DND-41 (cell line): ENCODE data around the gene NR5A1.

Source experiments
- EZH2 ChIP-seq: IDR thresholded peaks from 3 replicates; pipeline ENCODE4 v1.6.1; 2012; ENCODE audit warnings: borderline replicate concordance, low read depth, mild to moderate bottlenecking, moderate library complexity, low read length, inconsistent platforms; ENCODE audit not compliant: severe bottlenecking
- TF ChIP-seq, protein P1 (sequence below): IDR thresholded peaks from 2 replicates; pipeline ENCODE4 v1.5.1; 2012; ENCODE audit warnings: borderline replicate concordance, low read length, moderate library complexity, mild to moderate bottlenecking; ENCODE audit not compliant: poor library complexity, severe bottlenecking; ENCODE audit errors: extremely low read depth

DNA sequence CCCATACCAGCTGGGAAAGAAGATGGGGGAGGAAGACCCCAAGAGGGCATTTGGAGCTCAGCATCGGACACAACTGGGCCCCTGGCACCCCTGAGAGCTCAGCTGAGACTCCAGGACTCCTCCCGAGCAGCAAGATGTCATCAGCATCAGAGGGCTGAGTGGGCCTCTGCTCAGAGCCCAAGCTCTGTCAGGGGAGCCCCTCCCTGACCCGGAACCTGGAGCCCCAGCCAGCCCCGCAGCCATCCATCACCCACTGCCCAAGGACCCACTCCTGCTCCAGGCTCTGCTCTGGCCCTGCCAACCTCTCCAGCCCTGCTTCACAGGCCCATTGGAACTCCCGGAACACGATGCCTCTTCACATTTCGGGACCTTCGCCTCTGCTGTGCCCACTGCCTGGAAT, 9.8 kb downstream of the NR5A1 start:
- TF ChIP-seq, protein P1, sequence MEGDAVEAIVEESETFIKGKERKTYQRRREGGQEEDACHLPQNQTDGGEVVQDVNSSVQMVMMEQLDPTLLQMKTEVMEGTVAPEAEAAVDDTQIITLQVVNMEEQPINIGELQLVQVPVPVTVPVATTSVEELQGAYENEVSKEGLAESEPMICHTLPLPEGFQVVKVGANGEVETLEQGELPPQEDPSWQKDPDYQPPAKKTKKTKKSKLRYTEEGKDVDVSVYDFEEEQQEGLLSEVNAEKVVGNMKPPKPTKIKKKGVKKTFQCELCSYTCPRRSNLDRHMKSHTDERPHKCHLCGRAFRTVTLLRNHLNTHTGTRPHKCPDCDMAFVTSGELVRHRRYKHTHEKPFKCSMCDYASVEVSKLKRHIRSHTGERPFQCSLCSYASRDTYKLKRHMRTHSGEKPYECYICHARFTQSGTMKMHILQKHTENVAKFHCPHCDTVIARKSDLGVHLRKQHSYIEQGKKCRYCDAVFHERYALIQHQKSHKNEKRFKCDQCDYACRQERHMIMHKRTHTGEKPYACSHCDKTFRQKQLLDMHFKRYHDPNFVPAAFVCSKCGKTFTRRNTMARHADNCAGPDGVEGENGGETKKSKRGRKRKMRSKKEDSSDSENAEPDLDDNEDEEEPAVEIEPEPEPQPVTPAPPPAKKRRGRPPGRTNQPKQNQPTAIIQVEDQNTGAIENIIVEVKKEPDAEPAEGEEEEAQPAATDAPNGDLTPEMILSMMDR: no peak
- no peak for TF ChIP-seq EZH2
